AG10803 (cell line): ENCODE measurements around the gene MRPS25.
A peak's percentile ranks its signal among the peaks of the same experiment; 100 is the strongest.

Experiments
- DNase-seq: peaks from one replicate; pipeline ENCODE4 v3.0.0; 2010; ENCODE audit warnings: low read depth
- H3K4me3 ChIP-seq: 2 replicates; pipeline ENCODE4 v1.5.1; 2011; ENCODE audit warnings: mild to moderate bottlenecking, low read length, control low read depth
- CTCF ChIP-seq: conservative IDR thresholded peaks from 2 replicates; pipeline ENCODE4 v1.5.1; 2011; ENCODE audit warnings: mild to moderate bottlenecking, low read length, control low read depth, inconsistent platforms

Gene MRPS25

GRCh38 chr3:15083252-15083651, 18.1 kb upstream of the MRPS25 start:
- DNase-seq, result no peak
- no peak overlapping the region for H3K4me3 ChIP-seq
- no peak for TF ChIP-seq CTCF

- no peak overlapping the region for H3K4me3 ChIP-seq
- TF ChIP-seq CTCF, result no peak
- peak; percentile 16 for DNase-seq
Measured at GRCh38 chr3:15081960-15082664, 17.0 kb upstream of the MRPS25 start.

GRCh38 chr3:15079091-15079490, 14.0 kb upstream of the MRPS25 start:
- H3K4me3 ChIP-seq, result no peak overlapping the region
- DNase-seq, result no peak
- TF ChIP-seq CTCF, result no peak

- no peak overlapping the region for H3K4me3 ChIP-seq
- no peak for TF ChIP-seq CTCF
- no peak for DNase-seq
Measured at GRCh38 chr3:15074500-15074899, 9.4 kb upstream of the MRPS25 start.

- no peak for TF ChIP-seq CTCF
- DNase-seq, result peak; percentile 17
Measured at GRCh38 chr3:15071699-15072098, 6.6 kb upstream of the MRPS25 start.

GRCh38 chr3:15069441-15069840, 4.3 kb upstream of the MRPS25 start:
- no peak for TF ChIP-seq CTCF
- DNase-seq, result no peak
- no peak overlapping the region for H3K4me3 ChIP-seq

More at GRCh38 chr3:15071699-15072098, 6.6 kb upstream of the MRPS25 start:
- no peak overlapping the region for H3K4me3 ChIP-seq

- DNase-seq, result no peak
- no peak for TF ChIP-seq CTCF
- H3K4me3 ChIP-seq, result no peak overlapping the region
Measured at GRCh38 chr3:15066467-15066866, 1.4 kb upstream of the MRPS25 start.
